Effector memory CD4-positive, alpha-beta T cell (primary cell): ENCODE results near the gene RASSF3.
"Not testable (repeated sequence)": the region's sequence is repeated elsewhere in the genome, so short reads cannot be mapped to it uniquely, and the experiment has no call there.

Source experiments
- DNase-seq, 3 donors: peaks; one replicate each; pipeline ENCODE4 v3.0.0-alpha.2; 2020
- H3K27ac ChIP-seq: 2 replicates; pipeline ENCODE4 v1.7.0; 2013; ENCODE audit warnings: mild to moderate bottlenecking, low read length, moderate library complexity; ENCODE audit not compliant: insufficient read depth, poor library complexity, severe bottlenecking
- H3K27me3 ChIP-seq: replicated peaks from 2 replicates; pipeline ENCODE4 v1.7.0; 2013; ENCODE audit warnings: mild to moderate bottlenecking, low read length; ENCODE audit not compliant: insufficient read depth, control insufficient read depth, poor library complexity, severe bottlenecking
- H3K36me3 ChIP-seq: 2 replicates; pipeline ENCODE4 v1.7.0; 2013; ENCODE audit warnings: mild to moderate bottlenecking, low read length, moderate library complexity; ENCODE audit not compliant: control insufficient read depth, insufficient read depth
- H3K4me1 ChIP-seq: 2 replicates; pipeline ENCODE4 v1.7.0; 2013; ENCODE audit warnings: low read length, mild to moderate bottlenecking; ENCODE audit not compliant: control insufficient read depth, insufficient read depth, poor library complexity, severe bottlenecking
- H3K4me3 ChIP-seq: 2 replicates; pipeline ENCODE4 v1.7.0; 2013; ENCODE audit warnings: low read length, low read depth, mild to moderate bottlenecking; ENCODE audit not compliant: insufficient read depth, poor library complexity, severe bottlenecking
- H3K9me3 ChIP-seq: 2 replicates; pipeline ENCODE4 v1.7.0; 2013; ENCODE audit warnings: mild to moderate bottlenecking, low read length, moderate library complexity; ENCODE audit not compliant: control insufficient read depth

The RASSF3 gene

DNA sequence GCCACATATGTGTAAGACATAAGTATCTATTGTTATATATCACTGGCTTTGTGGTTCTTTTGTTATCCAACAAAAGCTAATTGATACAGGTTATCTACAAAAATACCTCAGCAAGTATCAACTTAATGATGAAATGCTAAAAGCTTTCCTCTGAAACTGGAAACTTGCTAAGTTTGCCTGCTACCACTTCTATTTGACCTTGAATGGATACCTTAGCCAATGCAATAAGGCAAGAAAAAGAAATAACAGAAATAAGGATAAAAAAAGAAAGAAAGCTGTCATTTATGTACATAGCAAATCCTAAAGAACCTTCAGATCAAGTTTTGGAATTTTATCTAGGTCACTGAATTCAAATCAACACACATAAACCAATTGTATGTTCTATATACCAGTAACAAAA, 35.5 kb upstream of the RASSF3 start:
- no peaks in the 10 kb centered on the region for H3K27me3 ChIP-seq
- H3K4me1 ChIP-seq, result peaks cover 10% of the 10 kb centered on the region
- H3K9me3 ChIP-seq, result no peaks in the 10 kb centered on the region
- no peak overlapping the region for H3K4me3 ChIP-seq
- DNase-seq, result no peak
- H3K36me3 ChIP-seq, result no peaks in the 10 kb centered on the region
- H3K27ac ChIP-seq, result no peak overlapping the region

DNA sequence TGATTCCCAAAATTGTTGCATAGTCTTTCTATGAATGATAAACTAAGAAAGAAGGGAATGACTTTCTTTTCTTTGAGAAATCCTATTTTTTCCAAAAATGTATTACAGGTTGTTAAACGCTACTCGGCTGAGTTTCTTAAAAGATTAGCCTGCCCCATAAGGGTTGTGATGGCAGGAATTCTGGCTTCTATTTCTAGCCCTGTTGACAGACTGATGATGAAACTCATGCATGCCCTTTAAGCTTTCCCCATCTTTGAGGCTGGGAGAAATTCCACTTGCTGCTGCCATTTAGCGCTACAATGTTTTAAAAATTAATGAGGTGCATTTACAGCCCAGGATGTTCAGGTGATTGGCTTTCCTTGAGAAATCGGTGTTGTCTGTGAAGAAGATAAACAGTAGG, 33.2 kb upstream of the RASSF3 start:
- H3K9me3 ChIP-seq, result no peaks in the 10 kb centered on the region
- no peak overlapping the region for H3K4me3 ChIP-seq
- H3K36me3 ChIP-seq, result no peaks in the 10 kb centered on the region

DNA sequence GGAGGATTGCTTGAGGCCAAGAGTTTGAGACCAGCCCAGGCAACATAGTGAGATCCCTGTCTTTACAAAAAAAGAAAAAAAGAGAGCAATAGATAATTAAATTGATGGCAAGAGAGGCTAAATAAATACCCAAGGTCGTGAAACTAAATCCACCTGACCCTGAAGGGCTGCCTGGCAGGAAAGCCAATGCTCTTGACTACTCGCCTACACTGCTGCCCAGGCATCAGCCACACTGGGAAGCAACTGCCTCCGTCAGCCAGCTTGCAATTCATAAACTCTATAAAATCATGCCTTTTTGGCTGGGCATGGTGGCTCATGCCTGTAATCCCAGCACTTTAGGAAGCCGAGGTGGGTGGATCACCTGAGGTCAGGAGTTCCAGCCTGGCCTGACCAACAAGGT, 31.7 kb upstream of the RASSF3 start:
- H3K27me3 ChIP-seq, result no peaks in the 10 kb centered on the region
- no peaks in the 10 kb centered on the region for H3K4me1 ChIP-seq
- H3K36me3 ChIP-seq, result no peaks in the 10 kb centered on the region
- DNase-seq, result no peak
- H3K4me3 ChIP-seq, result no peak overlapping the region
- H3K9me3 ChIP-seq, result no peaks in the 10 kb centered on the region
- no peak overlapping the region for H3K27ac ChIP-seq

More for the DNA sequence above, 33.2 kb upstream of the RASSF3 start:
- Histone ChIP-seq H3K27ac (no peak overlapping the region), H3K27me3 (no peaks in the 10 kb centered on the region), H3K4me1 (no peaks in the 10 kb centered on the region)
- no peak for DNase-seq

DNA sequence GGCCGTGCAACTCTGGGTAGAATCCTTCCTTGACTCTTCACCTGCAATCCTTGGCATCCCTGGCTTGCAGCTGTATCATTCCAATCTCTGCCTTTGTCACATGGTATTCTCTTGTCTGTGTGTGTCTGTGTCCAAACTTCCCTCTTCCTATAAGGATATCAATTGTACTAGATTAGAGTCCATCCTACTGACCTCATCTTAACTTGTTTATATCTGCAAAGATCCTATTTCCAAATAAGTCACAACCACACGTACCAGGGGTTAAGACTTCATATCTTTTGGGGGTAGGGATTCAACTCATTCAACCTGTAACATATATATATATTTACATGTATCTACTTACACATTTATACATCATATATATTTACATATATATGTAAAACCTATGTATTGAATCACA, 29.6 kb upstream of the RASSF3 start:
- H3K27ac ChIP-seq, result no peak overlapping the region
- no peaks in the 10 kb centered on the region for H3K27me3 ChIP-seq
- no peaks in the 10 kb centered on the region for H3K9me3 ChIP-seq
- H3K4me1 ChIP-seq, result peaks cover 12% of the 10 kb centered on the region
- H3K36me3 ChIP-seq, result no peaks in the 10 kb centered on the region
- no peak for DNase-seq
- H3K4me3 ChIP-seq, result no peak overlapping the region

DNA sequence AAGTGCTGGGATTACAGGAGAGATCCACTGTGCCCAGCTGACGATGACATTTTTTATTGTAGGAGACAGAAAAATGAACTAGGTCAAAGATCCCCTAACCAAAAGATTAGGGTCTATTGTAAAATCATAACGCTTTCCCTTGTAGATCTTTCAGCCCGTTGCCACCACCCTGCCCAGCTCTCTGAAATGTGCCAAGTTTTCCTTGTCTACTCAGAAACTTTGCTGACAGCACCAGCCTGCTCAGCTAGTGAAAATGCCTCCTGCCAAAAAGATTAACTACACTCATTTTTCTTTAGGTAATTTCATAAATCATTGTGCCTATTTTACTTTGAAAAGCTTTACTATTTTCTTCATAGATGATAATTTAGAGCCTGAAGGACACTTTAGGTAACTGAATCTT, 28.2 kb upstream of the RASSF3 start:
- H3K9me3 ChIP-seq, result no peaks in the 10 kb centered on the region
- no peak for DNase-seq
- H3K36me3 ChIP-seq, result no peaks in the 10 kb centered on the region
- no peak overlapping the region for H3K27ac ChIP-seq
- H3K4me3 ChIP-seq, result no peak overlapping the region
- H3K4me1 ChIP-seq, result peaks cover 12% of the 10 kb centered on the region
- no peaks in the 10 kb centered on the region for H3K27me3 ChIP-seq

DNA sequence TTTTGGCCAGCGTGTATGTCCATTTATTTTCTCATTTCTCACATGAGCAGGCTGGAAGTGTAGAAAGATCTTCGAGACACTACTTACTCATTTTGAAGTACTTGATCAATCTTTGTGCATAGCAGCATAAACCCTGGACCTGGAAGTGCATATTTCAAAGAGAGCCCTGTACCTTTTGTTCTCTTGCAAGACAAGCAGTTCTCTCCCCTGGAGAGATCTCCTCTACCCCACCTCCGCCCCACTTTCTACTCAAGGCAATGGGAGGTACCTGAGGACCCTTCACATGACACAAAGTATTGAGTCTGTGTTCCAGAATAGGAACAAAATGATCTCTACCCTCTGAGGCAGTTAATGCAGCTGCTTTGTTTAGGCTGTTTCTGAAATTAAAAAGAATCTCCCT, 27.4 kb upstream of the RASSF3 start:
- Histone ChIP-seq H3K9me3 (no peaks in the 10 kb centered on the region), H3K27me3 (no peaks in the 10 kb centered on the region), H3K36me3 (no peaks in the 10 kb centered on the region), H3K4me1 (peaks cover 12% of the 10 kb centered on the region), H3K4me3 (no peak overlapping the region), H3K27ac (no peak overlapping the region)
- no peak for DNase-seq

DNA sequence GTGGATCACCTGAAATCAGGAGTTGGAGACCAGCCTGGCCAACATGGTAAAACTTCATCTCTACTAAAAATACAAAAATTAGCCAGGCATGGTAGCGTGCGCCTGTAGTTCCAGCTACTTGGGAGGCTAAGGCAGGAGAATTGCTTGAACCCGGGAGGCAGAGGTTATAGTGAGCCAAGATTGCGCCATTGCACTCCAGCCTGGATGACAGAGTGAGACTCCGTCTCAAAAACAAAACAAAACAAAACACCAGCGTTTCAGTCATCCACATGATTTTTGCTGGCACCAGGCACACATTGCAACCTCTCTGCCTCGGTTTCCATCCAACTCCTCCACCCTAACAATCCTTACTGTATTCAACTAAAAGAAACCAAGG, 26.9 kb upstream of the RASSF3 start:
- peaks cover 12% of the 10 kb centered on the region for H3K4me1 ChIP-seq
- not testable (repeated sequence) for DNase-seq, H3K9me3 ChIP-seq, H3K27me3 ChIP-seq, H3K36me3 ChIP-seq
- H3K27ac ChIP-seq, result peak overlapping the region; percentile 29
- H3K4me3 ChIP-seq, result peak overlapping the region; percentile 23

DNA sequence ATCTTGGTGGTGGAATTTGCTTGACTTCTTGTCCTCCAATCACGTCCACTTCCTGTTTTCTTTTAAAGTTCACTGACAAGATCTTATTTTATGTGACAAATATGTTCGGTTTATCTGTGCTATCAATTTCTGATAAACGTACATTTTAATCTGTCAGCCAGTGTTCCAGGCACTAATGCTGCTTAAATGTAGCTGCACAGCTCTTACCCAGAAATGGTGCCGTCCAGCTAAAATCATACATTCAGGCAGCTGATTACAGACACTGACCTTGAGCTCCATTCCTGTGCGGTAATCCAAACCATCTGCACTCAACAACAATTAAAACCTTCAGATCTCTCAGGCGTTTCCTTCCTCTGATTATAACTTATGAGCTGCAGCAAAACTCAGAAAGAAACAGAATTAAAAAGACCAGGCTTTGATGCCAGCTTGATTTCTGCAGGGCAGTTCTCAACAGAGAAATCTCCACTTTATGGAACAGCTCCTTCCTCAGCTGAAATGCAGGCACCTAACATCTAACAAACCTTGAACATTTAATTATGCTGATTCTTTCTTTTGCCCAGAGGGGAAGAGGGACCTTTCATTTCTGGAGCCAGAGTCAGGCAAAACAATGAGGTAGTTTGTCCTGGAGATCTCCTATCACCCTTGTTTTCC, 26.4 kb upstream of the RASSF3 start:
- Histone ChIP-seq H3K27me3 (no peaks in the 10 kb centered on the region), H3K27ac (peak overlapping the region; percentile 29), H3K4me1 (peaks cover 12% of the 10 kb centered on the region), H3K9me3 (no peaks in the 10 kb centered on the region), H3K36me3 (no peaks in the 10 kb centered on the region), H3K4me3 (peak overlapping the region; percentile 23)
- DNase-seq, result no peak

DNA sequence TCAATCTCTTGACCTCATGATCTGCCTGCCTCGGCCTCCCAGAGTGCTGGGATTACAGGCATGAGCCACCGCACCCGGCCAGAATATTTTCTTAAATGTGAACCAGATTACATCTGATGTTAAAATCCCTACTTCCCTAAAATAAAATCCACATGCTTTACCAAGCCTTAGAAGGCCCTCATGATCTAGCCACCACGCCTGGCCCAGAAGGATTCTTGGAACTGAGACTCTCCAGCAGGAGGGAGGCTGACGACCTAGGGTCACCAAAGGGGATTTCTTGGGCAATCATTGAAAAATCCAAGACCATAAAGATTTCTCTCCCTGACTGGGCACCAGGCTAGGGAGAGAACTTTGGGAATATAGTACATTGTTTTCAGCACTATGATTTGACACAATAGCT, 25.2 kb upstream of the RASSF3 start:
- Histone ChIP-seq H3K4me1 (peaks cover 12% of the 10 kb centered on the region), H3K27me3 (no peaks in the 10 kb centered on the region), H3K27ac (no peak overlapping the region), H3K36me3 (no peaks in the 10 kb centered on the region), H3K4me3 (no peak overlapping the region), H3K9me3 (no peaks in the 10 kb centered on the region)
- no peak for DNase-seq

DNA sequence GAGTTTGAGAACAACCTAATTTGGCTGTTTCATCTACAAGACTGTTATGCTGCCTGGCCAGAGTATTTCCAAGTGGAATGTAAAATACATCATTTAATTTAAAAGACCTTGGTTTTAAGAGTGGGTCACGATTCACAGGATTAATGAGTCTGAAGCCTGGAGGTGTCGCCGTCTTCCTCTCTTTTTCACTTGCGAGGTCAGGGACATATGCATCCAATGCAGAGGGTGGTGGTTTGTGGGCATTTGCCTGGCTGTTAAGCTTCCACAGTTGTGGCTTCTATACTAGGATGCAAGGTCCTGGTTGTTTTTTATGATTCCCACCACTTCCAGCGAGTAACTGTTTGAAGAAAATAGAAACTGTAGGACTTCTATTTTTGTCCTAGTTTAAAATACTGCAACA, 22.8 kb upstream of the RASSF3 start:
- Histone ChIP-seq H3K4me3 (no peak overlapping the region), H3K27me3 (no peaks in the 10 kb centered on the region), H3K9me3 (no peaks in the 10 kb centered on the region), H3K27ac (no peak overlapping the region), H3K36me3 (no peaks in the 10 kb centered on the region), H3K4me1 (peaks cover 12% of the 10 kb centered on the region)
- no peak for DNase-seq
